SJCRH30 (cell line): ENCODE results near the gene TMEM72. TPM values are rescaled to one million over a fixed set of nuclear protein-coding genes. Genes with fewer than 3 reads are reported as not detected.

Experiments
- DNase-seq, 2 experiments: peaks; one replicate each; pipeline ENCODE4 v3.0.0-alpha.2; 2015 to 2020
- H3K27ac ChIP-seq: fragments of 250-450 bp; sonication (Bioruptor Pico); 2 replicates; pipeline ENCODE4 v1.5.1; 2020; ENCODE audit warnings: mild to moderate bottlenecking, moderate library complexity
- H3K27me3 ChIP-seq: fragments of 250-450 bp; sonication (Bioruptor Pico); 2 replicates; pipeline ENCODE4 v1.5.1; 2020; ENCODE audit warnings: mild to moderate bottlenecking, moderate library complexity
- H3K36me3 ChIP-seq: fragments of 250-450 bp; sonication (Bioruptor Pico); 2 replicates; pipeline ENCODE4 v1.5.1; 2020; ENCODE audit warnings: mild to moderate bottlenecking, moderate library complexity
- H3K4me1 ChIP-seq: fragments of 250-450 bp; sonication (Bioruptor Pico); 2 replicates; pipeline ENCODE4 v1.5.1; 2020; ENCODE audit warnings: mild to moderate bottlenecking, moderate library complexity
- H3K4me3 ChIP-seq: fragments of 250-450 bp; sonication (Bioruptor Pico); 2 replicates; pipeline ENCODE4 v1.5.1; 2020; ENCODE audit warnings: mild to moderate bottlenecking, moderate library complexity
- H3K9me3 ChIP-seq: fragments of 250-450 bp; sonication (Bioruptor Pico); replicated peaks from 2 replicates; pipeline ENCODE4 v1.5.1; 2020; ENCODE audit warnings: mild to moderate bottlenecking, moderate library complexity
- total RNA-seq: library from RNA; depleted of rRNA; stranded (reverse); fragments of >200 nt; shearing (Covaris generic); gene quantifications from 2 replicates; pipeline ENCODE4 v1.2.3, GENCODE V29; 2014

TMEM72 gene
- total RNA-seq, 1 experiment from 2014 or later = 0.02 TPM

DNA sequence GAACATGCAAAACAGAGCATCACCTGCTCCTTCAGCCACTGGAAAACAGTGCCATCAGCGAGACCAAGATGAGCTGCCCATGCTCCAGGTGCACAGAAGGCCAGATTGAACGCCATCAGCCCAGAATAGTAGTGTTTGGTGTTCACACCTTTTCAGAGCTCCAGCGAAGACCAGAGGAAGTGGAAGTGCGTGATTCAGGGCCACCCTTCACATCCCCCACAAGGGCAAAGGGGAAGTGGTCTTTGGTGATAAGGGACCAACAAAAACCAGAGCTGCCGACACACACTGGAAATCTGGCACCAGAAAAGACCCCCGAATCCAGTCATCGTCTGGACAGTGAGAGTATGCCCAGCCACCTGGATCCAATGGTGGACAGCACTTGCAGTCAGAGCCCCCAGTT, 29.5 kb upstream of the TMEM72 start:
- no peaks in the 10 kb centered on the region for H3K9me3 ChIP-seq
- H3K36me3 ChIP-seq = no peaks in the 10 kb centered on the region
- no peak overlapping the region for H3K27ac ChIP-seq

DNA sequence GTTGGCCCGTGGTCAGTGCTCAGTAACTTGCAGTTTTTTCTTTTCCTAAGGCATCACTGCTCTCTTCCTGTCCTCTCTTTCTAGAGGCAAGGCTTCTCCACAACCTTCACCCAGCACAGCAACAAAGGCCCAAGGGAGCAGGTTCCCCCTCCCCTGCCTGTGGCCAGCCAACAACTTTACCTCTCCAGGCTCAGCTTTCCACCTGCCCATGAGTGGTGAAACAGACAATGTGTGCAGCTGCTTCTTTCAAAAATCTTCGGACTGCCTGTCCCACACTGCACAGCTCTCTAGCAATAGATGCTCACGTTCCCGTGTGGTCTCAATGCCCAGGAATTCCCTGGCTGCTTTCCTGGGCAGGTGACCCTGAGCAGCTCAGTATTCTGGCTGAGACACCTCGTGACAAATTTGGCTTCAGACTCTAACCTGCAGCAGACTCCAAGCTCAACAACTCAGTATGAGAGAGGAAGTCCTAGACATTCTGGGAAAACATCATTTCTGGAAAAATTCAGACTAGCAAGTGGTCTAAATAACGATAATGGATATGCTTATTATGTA, 28.9 kb upstream of the TMEM72 start:
- Histone ChIP-seq H3K4me1 (no peaks in the 10 kb centered on the region), H3K36me3 (no peaks in the 10 kb centered on the region), H3K9me3 (no peaks in the 10 kb centered on the region), H3K27me3 (no peaks in the 10 kb centered on the region), H3K27ac (no peak overlapping the region), H3K4me3 (no peak overlapping the region)
- DNase-seq = no peak

More for the DNA sequence above, 29.5 kb upstream of the TMEM72 start:
- Histone ChIP-seq H3K27me3 (no peaks in the 10 kb centered on the region), H3K4me1 (no peaks in the 10 kb centered on the region), H3K4me3 (no peak overlapping the region)
- no peak for DNase-seq

DNA sequence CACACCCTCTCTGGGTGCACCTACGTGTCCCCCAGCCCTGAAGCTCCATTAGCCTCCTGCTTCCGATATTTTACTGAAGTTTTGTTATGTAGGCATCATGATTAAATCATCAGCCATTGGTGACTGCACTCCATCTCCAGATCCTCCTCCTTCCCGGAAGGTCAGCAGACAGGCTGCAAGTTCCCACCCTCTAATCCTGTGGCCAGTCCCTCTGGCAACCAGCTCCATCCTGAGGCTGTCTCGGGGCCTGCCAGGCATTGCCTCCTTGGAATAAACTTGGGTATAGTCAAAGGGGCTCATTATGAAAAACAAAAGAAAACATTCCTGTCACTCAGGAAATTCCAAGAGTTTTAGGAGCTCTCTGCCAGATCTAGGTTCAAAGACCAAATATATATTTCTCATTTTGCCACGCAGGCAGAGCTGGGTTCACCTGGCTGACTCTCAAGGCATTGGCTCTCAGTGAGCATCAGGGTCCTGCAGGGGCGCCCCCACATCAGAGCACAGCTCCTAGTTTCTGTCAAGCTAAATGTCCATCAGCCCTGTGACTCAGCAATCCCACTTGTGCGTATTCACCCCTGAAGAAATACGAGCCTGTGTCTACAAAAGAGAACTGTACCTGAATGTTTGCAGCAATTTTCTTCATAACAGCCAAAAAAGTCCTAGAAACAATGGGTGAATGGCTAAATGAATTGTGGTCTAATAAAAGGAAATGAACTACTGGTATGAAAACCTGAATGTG, 27.4 kb upstream of the TMEM72 start:
- Histone ChIP-seq H3K4me3 (no peak overlapping the region), H3K27me3 (no peaks in the 10 kb centered on the region), H3K4me1 (no peaks in the 10 kb centered on the region), H3K36me3 (no peaks in the 10 kb centered on the region), H3K27ac (no peak overlapping the region), H3K9me3 (no peaks in the 10 kb centered on the region)
- DNase-seq = no peak

DNA sequence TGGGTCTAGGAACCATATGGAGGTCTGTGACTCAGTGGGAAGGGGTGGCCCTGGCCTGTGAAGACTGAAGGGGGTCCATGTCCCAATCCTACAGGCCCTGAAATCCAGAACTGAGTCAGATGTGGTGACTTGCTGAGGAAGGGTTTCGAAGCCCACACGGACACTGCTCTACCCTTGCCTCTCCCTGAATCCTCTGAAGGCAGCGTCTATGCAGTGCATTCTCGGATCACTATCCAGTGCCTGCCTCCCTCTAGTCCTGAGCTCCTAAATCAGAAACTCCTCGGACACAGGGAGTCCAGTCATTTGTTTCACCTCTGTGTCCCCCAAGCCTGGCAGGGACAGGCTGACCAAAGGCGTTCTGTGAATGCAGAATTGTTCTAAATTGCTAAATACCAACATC, 25.4 kb upstream of the TMEM72 start:
- Histone ChIP-seq H3K9me3 (no peaks in the 10 kb centered on the region), H3K27me3 (no peaks in the 10 kb centered on the region), H3K4me1 (no peaks in the 10 kb centered on the region), H3K27ac (no peak overlapping the region), H3K4me3 (no peak overlapping the region), H3K36me3 (no peaks in the 10 kb centered on the region)
- DNase-seq = no peak

DNA sequence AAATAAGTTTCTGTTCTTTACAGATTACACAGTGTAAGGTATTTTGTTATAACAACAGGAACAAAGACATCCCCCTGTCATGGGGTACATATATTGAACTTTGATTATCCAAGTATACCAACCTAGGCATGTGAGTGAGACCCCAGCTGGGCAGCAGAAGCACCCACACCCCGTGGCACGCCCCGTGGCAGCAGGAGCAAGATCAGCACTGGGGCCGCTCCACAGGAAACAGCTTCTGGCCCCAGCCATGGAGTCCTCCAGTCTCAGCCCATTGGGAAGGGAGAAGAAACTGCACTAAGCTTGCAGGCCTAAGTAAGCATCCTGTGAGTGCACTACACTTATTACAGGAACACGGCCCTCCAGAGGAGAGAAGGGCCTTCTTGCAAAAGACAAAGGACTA, 24.2 kb upstream of the TMEM72 start:
- no peaks in the 10 kb centered on the region for H3K9me3 ChIP-seq
- no peak overlapping the region for H3K27ac ChIP-seq
- H3K4me1 ChIP-seq = no peaks in the 10 kb centered on the region
- H3K27me3 ChIP-seq = no peaks in the 10 kb centered on the region
- H3K36me3 ChIP-seq = no peaks in the 10 kb centered on the region
- no peak overlapping the region for H3K4me3 ChIP-seq
- no peak for DNase-seq

DNA sequence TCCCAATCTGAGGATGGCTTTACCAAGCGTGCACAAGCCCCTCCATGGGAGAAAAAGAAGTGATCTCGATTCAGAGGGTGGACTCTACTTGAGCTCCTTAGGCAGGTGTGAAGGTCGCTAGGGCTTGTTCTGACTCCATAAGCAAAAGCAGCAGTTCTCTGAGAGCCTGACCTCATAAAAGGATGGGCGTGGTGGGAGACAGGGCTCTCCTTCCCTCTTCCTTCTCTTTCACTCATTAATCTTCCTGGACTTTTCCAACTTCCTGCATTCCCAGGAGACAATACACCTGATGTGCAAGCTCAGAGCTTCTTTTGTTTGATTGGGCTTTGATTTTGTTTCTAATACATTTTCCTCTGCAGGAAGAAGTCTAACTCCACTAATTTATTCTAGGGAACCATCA, 22.3 kb upstream of the TMEM72 start:
- no peak for DNase-seq
- Histone ChIP-seq H3K36me3 (no peaks in the 10 kb centered on the region), H3K27ac (no peak overlapping the region), H3K4me3 (no peak overlapping the region), H3K27me3 (no peaks in the 10 kb centered on the region), H3K4me1 (no peaks in the 10 kb centered on the region), H3K9me3 (no peaks in the 10 kb centered on the region)

DNA sequence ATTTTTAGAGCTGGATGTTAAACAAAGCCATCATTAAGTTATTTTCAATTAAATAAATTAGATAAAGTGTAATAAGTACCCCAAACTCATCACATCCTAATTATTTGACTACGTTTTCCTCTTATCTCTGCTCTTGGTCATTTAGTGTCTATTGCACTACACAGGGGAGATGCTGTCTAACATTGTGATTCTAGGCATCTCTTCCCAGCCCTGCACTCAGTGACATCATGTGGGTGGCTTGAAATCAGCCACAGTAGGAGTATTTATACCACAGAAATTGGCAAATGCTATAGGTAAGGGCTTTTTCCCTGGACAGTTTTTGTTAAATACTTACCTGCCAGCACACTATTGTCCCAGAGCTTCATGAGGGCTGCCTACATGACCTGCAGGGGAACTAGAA, 21.3 kb upstream of the TMEM72 start:
- H3K27me3 ChIP-seq = no peaks in the 10 kb centered on the region
- H3K9me3 ChIP-seq = no peaks in the 10 kb centered on the region
- DNase-seq = no peak
- H3K4me3 ChIP-seq = no peak overlapping the region
- H3K36me3 ChIP-seq = no peaks in the 10 kb centered on the region
- H3K27ac ChIP-seq = no peak overlapping the region
- no peaks in the 10 kb centered on the region for H3K4me1 ChIP-seq

DNA sequence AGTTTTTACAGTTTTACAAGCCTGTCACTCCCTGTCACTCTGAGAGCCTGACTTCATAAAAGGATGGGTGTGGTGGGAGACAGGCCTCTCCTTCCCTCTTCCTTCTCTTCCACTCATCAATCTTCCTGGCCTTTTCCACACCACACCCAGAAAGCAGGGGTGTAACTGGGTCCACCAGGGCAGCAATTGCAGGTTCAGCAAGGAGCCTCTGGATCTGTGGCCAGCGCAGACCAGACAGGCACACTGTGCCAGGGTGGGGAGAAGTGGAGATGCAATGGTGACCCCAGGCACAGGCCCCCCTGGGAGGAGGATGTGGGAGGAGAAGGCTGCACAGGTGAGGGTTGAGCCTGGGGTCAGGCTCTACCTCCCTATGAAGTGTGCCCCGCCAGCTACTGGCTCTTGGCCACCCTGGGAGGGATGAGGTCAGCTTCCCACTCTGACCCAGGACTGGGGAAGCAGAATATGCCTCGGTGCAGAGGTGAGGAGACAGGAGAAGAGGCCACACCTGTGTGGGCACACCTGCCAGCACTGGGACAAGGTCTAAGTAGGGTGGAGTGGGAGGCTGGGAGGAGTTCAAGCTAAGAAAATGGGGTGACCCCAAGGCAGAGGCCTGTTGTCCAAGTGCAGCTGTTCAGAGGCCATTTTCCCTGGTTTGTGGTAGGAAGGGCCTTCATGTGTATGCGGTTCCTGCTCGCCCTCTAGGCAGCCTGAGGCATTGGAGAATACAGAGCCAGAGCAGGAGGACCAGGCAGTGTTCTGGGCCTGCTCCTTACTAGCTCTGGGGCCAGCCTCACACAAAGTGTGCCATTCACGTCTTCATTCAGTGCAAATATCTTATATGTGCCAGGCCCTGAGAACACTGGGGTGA, 20.2 kb upstream of the TMEM72 start:
- Histone ChIP-seq H3K4me3 (no peak overlapping the region), H3K27ac (no peak overlapping the region), H3K36me3 (no peaks in the 10 kb centered on the region), H3K27me3 (no peaks in the 10 kb centered on the region), H3K9me3 (no peaks in the 10 kb centered on the region), H3K4me1 (no peaks in the 10 kb centered on the region)
- peak in 1 of 2 experiments; percentile 51 for DNase-seq

DNA sequence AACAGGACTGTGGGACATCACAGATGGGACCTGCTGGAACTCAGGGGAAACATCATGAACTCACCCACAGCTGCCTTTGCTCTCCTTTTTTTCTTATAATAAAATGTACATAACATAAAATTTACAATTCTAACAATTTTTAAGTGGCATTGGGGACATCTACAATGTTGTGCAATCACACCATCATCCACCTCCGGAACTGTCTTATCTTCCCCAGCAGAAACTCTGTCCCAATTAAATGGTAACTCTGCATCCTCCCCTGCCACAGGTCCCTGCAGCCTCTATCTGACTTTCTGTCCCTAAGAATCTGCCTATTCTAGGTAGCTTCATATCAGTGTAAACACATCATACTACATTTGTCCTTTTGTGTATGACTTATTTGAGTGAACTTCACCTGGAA, 19.4 kb upstream of the TMEM72 start:
- H3K27me3 ChIP-seq = no peaks in the 10 kb centered on the region
- H3K36me3 ChIP-seq = no peaks in the 10 kb centered on the region

DNA sequence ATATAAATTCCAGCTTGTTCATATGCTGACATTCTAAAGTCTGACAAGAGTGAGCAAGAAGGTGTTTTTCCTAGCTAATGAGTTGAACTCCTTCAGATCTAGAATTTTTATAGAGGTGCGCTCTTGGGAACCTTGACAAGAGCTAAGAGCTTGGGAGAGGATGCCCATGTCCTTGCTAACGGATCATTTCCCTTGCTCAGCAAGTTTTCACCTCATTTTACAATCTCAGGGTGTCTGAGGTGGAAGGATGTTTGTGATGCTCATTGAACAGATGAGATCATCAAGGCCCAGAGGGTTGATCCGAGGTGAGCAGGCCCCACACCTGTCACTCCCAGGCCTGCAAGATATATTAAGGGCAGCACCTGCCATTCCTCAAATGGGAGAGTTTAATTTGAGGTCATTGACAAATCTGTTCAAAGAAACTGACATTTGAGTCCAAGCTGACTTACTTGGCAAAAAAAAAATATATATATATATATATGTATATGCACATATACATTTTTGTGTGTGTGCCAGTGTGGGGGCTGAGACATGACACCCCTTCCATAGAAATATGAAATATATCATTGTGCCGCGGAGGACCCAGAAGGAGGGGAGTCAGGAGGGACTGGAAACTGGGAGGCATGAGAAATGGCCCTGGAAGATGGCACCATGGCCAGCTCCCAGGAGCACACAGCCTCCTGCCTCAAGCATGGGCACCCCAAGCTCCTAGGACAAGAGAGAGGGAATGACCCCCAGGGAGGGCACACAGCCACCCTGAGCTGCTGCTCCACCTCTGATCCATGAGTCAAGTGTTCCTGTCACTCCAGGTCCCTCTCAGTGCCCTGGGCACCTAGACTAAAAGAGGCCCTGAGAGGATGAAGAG, 17.3 kb upstream of the TMEM72 start:
- peak in 1 of 2 experiments; percentile 17 for DNase-seq

More for the DNA sequence above, 19.4 kb upstream of the TMEM72 start:
- no peak overlapping the region for H3K27ac ChIP-seq
- H3K4me1 ChIP-seq = no peaks in the 10 kb centered on the region
- no peaks in the 10 kb centered on the region for H3K9me3 ChIP-seq
- DNase-seq = no peak
- no peak overlapping the region for H3K4me3 ChIP-seq

DNA sequence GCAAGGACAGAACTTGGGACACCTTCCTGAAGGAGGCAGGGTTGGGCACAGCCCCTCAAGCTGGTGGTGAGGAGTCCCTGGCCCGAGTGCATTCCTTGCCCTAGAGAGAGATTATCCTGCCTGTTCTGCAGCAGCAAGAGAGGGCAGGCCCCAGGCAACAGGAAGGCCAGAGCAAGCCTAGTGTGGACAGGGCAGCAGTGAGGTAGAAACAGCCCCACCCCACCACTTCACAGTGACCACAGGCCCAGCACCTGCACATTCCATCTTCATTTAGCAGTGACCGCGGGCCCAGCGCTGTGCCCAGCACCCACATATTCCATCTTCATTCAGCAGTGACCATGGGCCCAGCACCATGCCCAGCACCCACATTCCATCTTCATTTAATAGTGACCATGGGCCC, 16.4 kb upstream of the TMEM72 start:
- Histone ChIP-seq H3K27ac (no peak overlapping the region), H3K9me3 (no peaks in the 10 kb centered on the region), H3K36me3 (no peaks in the 10 kb centered on the region), H3K4me3 (no peak overlapping the region), H3K27me3 (no peaks in the 10 kb centered on the region), H3K4me1 (peaks cover 9% of the 10 kb centered on the region; the same call in 1 of the 2 replicates)
- no peak for DNase-seq

More for the DNA sequence above, 17.3 kb upstream of the TMEM72 start:
- Histone ChIP-seq H3K9me3 (no peaks in the 10 kb centered on the region), H3K27me3 (no peaks in the 10 kb centered on the region), H3K4me3 (no peak overlapping the region), H3K27ac (no peak overlapping the region), H3K4me1 (peaks cover 3% of the 10 kb centered on the region; the same call in 1 of the 2 replicates), H3K36me3 (no peaks in the 10 kb centered on the region)

DNA sequence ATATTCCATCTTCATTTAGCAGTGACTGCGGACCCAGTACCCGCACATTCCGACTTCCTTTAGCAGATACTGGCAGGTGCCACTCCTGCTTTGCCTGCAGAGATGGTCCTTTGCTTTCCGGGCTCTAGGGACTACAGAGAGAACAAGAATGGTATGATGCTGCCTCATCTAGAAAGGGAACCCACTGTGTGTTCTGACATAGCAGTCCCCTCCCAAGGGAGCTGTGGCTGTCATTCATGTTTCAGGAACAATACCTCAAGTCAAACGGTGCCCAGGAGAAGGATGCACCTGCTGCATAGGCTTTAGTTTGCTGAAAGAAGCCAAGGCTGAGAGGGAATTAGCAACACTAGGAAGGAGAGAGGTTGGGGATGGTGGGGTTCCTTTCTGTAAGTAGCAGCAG, 15.9 kb upstream of the TMEM72 start:
- Histone ChIP-seq H3K27ac (no peak overlapping the region), H3K4me1 (peaks cover 9% of the 10 kb centered on the region; the same call in 1 of the 2 replicates), H3K36me3 (no peaks in the 10 kb centered on the region), H3K9me3 (no peaks in the 10 kb centered on the region), H3K4me3 (no peak overlapping the region), H3K27me3 (no peaks in the 10 kb centered on the region)
- DNase-seq = no peak

DNA sequence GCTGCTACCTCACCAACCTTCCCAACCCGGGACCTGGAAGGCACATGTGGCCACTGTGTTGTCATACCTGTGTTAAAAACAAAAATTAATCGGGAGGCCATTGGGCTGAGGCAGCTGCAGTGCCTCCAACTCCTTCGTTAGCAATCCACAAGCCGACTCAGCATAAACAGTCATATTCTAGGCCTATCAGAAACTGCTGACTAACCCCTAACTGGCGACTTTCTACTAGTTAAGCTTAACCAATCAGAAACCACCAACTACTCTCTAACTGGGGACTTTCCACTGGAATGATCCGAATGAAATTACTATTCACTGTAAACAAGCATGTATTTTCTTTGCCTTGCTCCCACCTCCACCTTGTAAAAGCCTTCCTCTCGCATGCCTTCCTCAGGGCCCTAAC, 14.1 kb upstream of the TMEM72 start:
- Histone ChIP-seq H3K36me3 (no peaks in the 10 kb centered on the region), H3K4me1 (peaks cover 9% of the 10 kb centered on the region; the same call in 1 of the 2 replicates), H3K27me3 (no peaks in the 10 kb centered on the region), H3K27ac (no peak overlapping the region), H3K9me3 (no peaks in the 10 kb centered on the region), H3K4me3 (no peak overlapping the region)
- DNase-seq = no peak

DNA sequence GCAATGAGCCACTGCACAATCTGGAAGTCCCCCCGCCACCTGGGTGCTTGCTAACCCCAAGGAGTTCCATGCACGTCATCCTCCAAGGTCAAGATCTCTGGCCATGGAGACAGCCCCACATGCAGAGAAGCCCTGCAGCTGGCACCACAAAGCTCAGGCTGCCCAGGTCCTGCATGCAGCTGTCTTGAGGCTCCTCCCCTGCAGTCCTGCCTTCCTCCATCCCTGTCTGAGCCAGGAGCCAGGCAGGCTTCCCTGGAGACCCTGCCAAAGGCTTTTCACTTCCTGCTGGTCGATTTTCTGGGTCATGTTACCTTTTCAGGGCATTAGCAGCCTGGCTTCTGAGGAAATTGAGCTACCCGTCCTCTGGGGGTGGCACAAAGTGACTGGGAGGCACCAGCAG, 12.5 kb upstream of the TMEM72 start:
- H3K4me1 ChIP-seq = peaks cover 23% of the 10 kb centered on the region
- DNase-seq = peak; percentile 69 to 77
- H3K9me3 ChIP-seq = no peaks in the 10 kb centered on the region
- H3K27me3 ChIP-seq = no peaks in the 10 kb centered on the region
- no peak overlapping the region for H3K4me3 ChIP-seq
- H3K36me3 ChIP-seq = no peaks in the 10 kb centered on the region
- H3K27ac ChIP-seq = no peak overlapping the region
